Ovary (tissue), 9 donors: ENCODE data around the gene TAPT1. TPM values are rescaled to one million over a fixed set of nuclear protein-coding genes. Genes with fewer than 3 reads are reported as not detected.
"Not testable (repeated sequence)": the region's sequence is repeated elsewhere in the genome, so short reads cannot be mapped to it uniquely, and the experiment has no call there.

ENCODE experiments used
- DNase-seq, 5 donors: peaks; one replicate each; pipeline ENCODE4 v3.0.0-alpha.2; 2019 to 2020
- H3K27ac ChIP-seq, 2 donors: fragments of 200-600 bp; one replicate each; pipeline versions ENCODE4 v1.5.1 to v1.8.0; 2019 to 2022
- H3K27me3 ChIP-seq: fragments of 200-600 bp; one replicate; pipeline ENCODE4 v1.8.0; 2022
- H3K36me3 ChIP-seq: fragments of 200-600 bp; sonication (generic); one replicate; pipeline ENCODE4 v1.5.1; 2019
- H3K4me1 ChIP-seq: one replicate; pipeline ENCODE4 v1.8.1; 2013; ENCODE audit warnings: mild to moderate bottlenecking, moderate library complexity; ENCODE audit not compliant: insufficient read depth
- H3K4me3 ChIP-seq: fragments of 200-600 bp; sonication (generic); one replicate; pipeline ENCODE4 v1.5.1; 2017
- H3K9me3 ChIP-seq, 2 donors: fragments of 200-600 bp in 1 of 2; sonication (generic) in 1 of 2; one replicate each; pipeline versions ENCODE4 v1.5.1 to v1.8.1; 2013 to 2019; ENCODE audit warnings: mild to moderate bottlenecking in 1 of 2, moderate library complexity in 1 of 2
- EP300 ChIP-seq: sonication (generic); formaldehyde crosslinking; IDR thresholded peaks from one replicate; pipeline ENCODE4 v1.6.1; 2017; ENCODE audit warnings: antibody characterized with exemption
- POLR2A ChIP-seq: fragments of 450-650 bp; IDR thresholded peaks from one replicate; pipeline ENCODE4 v1.6.1; 2017; ENCODE audit warnings: antibody characterized with exemption, mild to moderate bottlenecking, moderate library complexity
- WGBS, 3 donors: extraction: QIAGEN DNeasy Blood & Tissue Kit in 1 of 3; methylation state at CpG; one replicate each; pipeline versions ENCODE4 v1.1.5 to v1.1.7; 2013 to 2017; 5-methylcytosine and 5-hydroxymethylcytosine counted together
- intact Hi-C, 4 donors: fragments of 100-400 bp; cut with DNase I; formaldehyde crosslinking; loops; one replicate each; pipeline versions ENCODE4 v1.11.0 to v1.15.1; 2022 to 2023
- polyA plus RNA-seq, 2 donors: library from polyadenylated mRNA; stranded (reverse); fragments of 200-250 nt in 1 of 2; fragments of 350-450 nt in 1 of 2; fragmentation: Illumina TruSeq in 1 of 2; extraction: RNeasy Lipid Tissue Mini Kit (QIAGEN cat#74804) in 1 of 2; gene quantifications; one replicate each; pipeline ENCODE4 v1.2.3, GENCODE V29; 2013 to 2014
- total RNA-seq, 7 donors: library from RNA; depleted of rRNA in 2 of 7; stranded (reverse); fragments of >200 nt in 2 of 7; fragmentation: NEBNext Ultra II Directional in 3 of 7; extraction: Animal tissue kit (Norgen Biotek cat#: 25700) in 3 of 7; gene quantifications; one replicate each; pipeline versions ENCODE4 v1.1.0 to v1.2.4, GENCODE V29; 2016 to 2023
- TF ChIP-seq, protein P1 (sequence below), 3 donors: fragments of 450-650 bp in 2 of 3; fragments of 200-600 bp in 1 of 3; IDR thresholded peaks; one replicate each; pipeline versions ENCODE4 v1.5.1 to v1.8.0; 2016 to 2022; ENCODE audit warnings: antibody characterized with exemption in 3 of 3, mild to moderate bottlenecking in 1 of 3
- donor health status: DM: no; HTN: no; CAD: no; lungs with moderate emphysema.
- donor health status: DM: no; HTN: no; CAD: no.
- donor health status: Bipolar disorder and iron deficiency.
- donor health status: DM: yes; HTN: yes; CAD: no.
- donor health status: DM: no; HTN: no; CAD: no.
- donor health status: DM: yes; HTN: yes; CAD: no.

TAPT1 gene
- total and polyA plus RNA-seq, 9 donors: 18.3 to 36.7 (median 27.2) TPM

DNA sequence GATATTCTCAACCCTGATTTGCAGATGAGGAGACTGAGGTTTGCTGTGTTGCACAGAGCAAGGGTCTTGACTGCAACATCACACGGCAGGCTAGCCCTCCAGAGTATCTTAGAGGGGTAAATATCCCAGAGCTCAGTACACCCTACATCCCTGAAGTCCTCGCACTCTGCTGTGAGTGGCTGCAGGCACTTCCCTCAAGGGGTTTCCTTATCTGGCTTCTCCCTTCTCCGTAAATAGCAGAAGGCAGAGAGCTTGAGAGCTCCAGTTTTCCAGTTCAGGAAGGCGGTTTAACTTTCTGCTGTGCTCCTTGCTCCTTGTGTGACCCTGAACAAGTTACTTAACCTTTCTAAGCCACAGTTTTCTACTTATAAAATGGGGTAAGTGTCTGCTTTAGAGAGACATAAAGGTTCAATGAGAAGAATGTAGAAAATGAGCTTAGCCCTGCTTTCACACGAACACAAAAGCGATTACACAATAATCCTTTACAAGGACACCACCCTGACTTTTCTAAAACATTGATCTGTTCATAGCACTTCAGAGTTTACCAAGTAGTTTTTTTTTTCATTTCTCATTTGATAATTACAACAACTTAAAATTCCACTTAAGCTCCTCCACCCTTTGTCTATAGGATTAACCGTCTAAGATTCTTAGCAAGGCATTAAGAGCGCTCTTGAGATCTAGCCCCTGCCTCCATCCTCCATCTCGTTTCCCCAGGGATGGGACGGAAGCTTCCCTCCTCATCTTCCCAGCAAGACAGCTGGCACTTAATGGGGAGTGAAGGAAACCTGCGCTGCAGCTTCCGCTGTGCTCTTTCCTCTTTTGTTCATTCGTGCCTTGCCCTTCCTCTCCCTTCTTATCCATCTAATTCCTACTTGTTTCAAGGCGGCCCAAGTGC, 68.4 kb downstream of the TAPT1 start:
- WGBS, 3 donors: 61 to 66% (median 65%) methylated on average over 14 of the region's 14 CpGs
- H3K27ac ChIP-seq: no peak overlapping the region

DNA sequence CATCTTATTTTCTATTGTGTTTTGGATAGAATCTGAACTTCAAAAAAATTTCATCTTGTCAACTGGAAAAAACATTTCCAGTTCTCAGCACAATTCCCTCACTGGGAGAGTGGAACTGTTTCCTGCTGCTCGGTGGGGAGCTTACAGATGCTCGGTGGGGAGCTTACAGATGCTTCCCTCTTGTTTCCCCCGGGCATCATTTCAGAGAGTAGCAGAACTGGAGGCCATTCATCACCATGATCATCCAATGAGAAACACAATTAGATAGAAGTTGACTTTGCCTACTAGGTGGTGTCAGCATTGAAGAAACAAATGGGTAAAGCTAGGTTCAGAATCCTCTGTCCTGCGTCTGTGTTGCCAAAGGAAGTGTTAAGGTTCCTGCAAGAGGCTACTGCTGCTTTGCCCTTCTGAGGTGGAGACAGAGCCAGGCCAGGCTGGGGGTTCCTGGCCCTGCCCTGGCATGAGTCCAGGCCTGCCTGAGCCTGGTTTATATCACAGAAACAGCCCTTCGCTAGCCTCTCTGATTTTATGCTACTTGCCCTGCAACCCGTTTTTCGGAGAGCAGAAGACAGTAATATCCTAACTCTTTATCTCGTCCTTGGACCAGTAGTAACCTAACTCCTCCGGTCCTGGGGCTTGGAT, 70.6 kb downstream of the TAPT1 start:
- Histone ChIP-seq H3K9me3 (no peaks in the 10 kb centered on the region), H3K36me3 (no peaks in the 10 kb centered on the region), H3K4me1 (peaks cover 4% of the 10 kb centered on the region), H3K4me3 (no peak overlapping the region), H3K27ac (no peak overlapping the region), H3K27me3 (no peaks in the 10 kb centered on the region)
- DNase-seq: no peak
- TF ChIP-seq, protein P1, sequence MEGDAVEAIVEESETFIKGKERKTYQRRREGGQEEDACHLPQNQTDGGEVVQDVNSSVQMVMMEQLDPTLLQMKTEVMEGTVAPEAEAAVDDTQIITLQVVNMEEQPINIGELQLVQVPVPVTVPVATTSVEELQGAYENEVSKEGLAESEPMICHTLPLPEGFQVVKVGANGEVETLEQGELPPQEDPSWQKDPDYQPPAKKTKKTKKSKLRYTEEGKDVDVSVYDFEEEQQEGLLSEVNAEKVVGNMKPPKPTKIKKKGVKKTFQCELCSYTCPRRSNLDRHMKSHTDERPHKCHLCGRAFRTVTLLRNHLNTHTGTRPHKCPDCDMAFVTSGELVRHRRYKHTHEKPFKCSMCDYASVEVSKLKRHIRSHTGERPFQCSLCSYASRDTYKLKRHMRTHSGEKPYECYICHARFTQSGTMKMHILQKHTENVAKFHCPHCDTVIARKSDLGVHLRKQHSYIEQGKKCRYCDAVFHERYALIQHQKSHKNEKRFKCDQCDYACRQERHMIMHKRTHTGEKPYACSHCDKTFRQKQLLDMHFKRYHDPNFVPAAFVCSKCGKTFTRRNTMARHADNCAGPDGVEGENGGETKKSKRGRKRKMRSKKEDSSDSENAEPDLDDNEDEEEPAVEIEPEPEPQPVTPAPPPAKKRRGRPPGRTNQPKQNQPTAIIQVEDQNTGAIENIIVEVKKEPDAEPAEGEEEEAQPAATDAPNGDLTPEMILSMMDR (IDR thresholded peaks at IDR 0.05): no peak
- TF ChIP-seq EP300 (no peak), POLR2A (no peak)
- 29 to 39% (median 39%) methylated on average over 9 of the region's 9 CpGs for WGBS, 3 donors
- intact Hi-C loops: no loop called here

More for the DNA sequence above, 68.4 kb downstream of the TAPT1 start:
- Histone ChIP-seq H3K9me3 (no peaks in the 10 kb centered on the region), H3K4me3 (no peak overlapping the region), H3K36me3 (no peaks in the 10 kb centered on the region), H3K27me3 (no peaks in the 10 kb centered on the region), H3K4me1 (peaks cover 4% of the 10 kb centered on the region)
- intact Hi-C loops: no loop called here
- no peak for DNase-seq
- TF ChIP-seq POLR2A: no peak
- TF ChIP-seq, protein P1 (IDR thresholded peaks at IDR 0.05): no peak
- TF ChIP-seq EP300: no peak

DNA sequence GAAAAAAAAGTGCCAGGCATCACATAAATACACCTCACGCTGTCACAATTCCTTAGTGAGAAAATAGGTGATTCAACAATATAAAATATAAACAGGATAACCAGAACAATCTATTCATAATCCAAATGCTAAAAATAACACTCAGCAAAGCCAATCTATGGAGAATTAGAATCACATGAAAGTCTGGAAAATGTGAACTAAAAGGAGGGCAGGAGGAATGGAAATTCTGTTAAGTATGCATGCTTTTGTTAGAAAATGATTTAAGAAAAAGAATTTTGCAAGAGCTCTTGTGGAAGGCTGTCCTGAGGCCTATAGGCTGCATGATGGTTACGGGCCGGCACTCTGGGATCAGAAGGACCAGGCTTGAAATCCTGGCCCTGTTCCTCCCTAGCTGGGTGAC, 71.8 kb downstream of the TAPT1 start:
- no peaks in the 10 kb centered on the region for H3K9me3 ChIP-seq
- 91 to 94% (median 94%) methylated on average over 3 of the region's 3 CpGs for whole genome bisulfite sequencing, 3 donors
- H3K4me1 ChIP-seq: peaks cover 4% of the 10 kb centered on the region
- H3K27me3 ChIP-seq: no peaks in the 10 kb centered on the region
- intact Hi-C loops: no loop called here
- no peak overlapping the region for H3K27ac ChIP-seq
- TF ChIP-seq POLR2A: no peak
- TF ChIP-seq, protein P1 (IDR thresholded peaks at IDR 0.05): no peak
- TF ChIP-seq EP300: no peak
- H3K4me3 ChIP-seq: no peak overlapping the region
- no peaks in the 10 kb centered on the region for H3K36me3 ChIP-seq
- DNase-seq: no peak

DNA sequence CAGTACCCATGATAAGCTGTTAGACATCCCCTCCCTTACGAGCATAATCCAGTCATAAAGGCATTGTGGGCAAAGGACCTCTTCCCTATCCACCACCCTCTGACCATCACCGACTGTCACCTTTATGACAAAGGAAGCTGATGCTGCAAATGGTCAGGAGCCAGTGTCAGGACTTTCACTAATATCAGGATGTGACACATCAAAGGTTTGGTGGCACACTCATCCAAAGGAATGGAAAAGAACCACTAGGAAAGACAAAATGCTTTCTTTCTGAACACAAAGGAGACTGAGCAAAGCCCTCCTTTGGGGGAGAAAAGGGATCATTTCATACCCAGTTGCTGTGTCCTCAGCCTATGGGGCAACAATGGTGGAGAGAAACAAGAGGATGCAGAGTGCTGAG, 75.6 kb downstream of the TAPT1 start:
- Histone ChIP-seq H3K9me3 (no peaks in the 10 kb centered on the region), H3K27ac (no peak overlapping the region)
- DNase-seq: no peak

DNA sequence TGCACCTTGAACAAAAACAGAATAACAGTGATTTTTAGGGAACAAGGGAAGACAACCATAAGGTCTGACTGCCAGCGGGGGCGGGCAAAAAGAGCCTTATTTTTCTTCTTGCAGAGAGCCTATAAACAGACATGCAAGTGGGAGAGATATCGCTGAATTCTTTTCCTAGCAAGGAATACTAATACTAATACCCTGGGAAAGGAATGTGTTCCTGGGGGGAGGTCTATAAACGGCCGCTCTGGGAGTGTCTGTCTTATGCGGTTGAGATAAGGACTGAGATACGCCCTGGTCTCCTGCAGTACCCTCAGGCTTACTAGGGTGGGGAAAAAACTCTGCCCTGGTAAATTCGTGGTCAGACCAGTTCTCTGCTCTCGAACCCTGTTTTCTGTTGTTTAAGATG, 81.4 kb downstream of the TAPT1 start:
- DNase-seq, H3K4me1 ChIP-seq, intact Hi-C loops, H3K9me3 ChIP-seq, H3K4me3 ChIP-seq, H3K36me3 ChIP-seq, H3K27ac ChIP-seq, H3K27me3 ChIP-seq: not testable (repeated sequence)
- WGBS, 3 donors: 85 to 87% (median 86%) methylated on average over 9 of the region's 9 CpGs

More for the DNA sequence above, 75.6 kb downstream of the TAPT1 start:
- 94 to 95% (median 95%) methylated on average over 2 of the region's 2 CpGs for WGBS, 3 donors
- Histone ChIP-seq H3K4me1 (peaks cover under 1% of the 10 kb centered on the region), H3K36me3 (no peaks in the 10 kb centered on the region), H3K27me3 (no peaks in the 10 kb centered on the region), H3K4me3 (no peak overlapping the region)
- intact Hi-C loops: no loop called here
- TF ChIP-seq POLR2A: no peak
- no peak for TF ChIP-seq EP300
- TF ChIP-seq, protein P1 (IDR thresholded peaks at IDR 0.05): no peak
